OCI-LY7 (cell line): ENCODE data around the gene OARD1. TPM values are rescaled to one million over a fixed set of nuclear protein-coding genes. Genes with fewer than 3 reads are reported as not detected.
A peak's percentile ranks its signal among the peaks of the same experiment; 100 is the strongest.

Source experiments
- BruUV-seq: library from RNA; stranded (reverse); fragments of 400-500 nt; replicated peaks from 2 replicates; lab custom pipeline; 2021; lab: Mats Ljungman, UMichigan
- CTCF ChIA-PET: fragments of 300-600 bp; sonication (Branson Sonifier 250); formaldehyde crosslinking; loops from one replicate; lab custom pipeline; 2022; ENCODE audit warnings: antibody characterized with exemption; ENCODE audit not compliant: unreplicated experiment; lab: Charles Lee
- POLR2A ChIA-PET: fragments of 300-600 bp; sonication (Branson Sonifier 250); formaldehyde crosslinking; loops from one replicate; lab custom pipeline; 2022; ENCODE audit warnings: antibody characterized with exemption; lab: Charles Lee
- DNase-seq: peaks from one replicate; pipeline ENCODE4 v3.0.0-alpha.2; 2015; ENCODE audit warnings: low spot score
- H2AFZ ChIP-seq: fragments of 200-600 bp; sonication (generic), shearing (Covaris generic); 2 replicates; pipeline ENCODE4 v1.6.1; 2014; ENCODE audit warnings: mild to moderate bottlenecking, antibody characterized with exemption, low read length, moderate library complexity
- H3K27ac ChIP-seq: fragments of 200-600 bp; sonication (generic); 2 replicates; pipeline ENCODE4 v1.5.1; 2014; ENCODE audit warnings: mixed run types, low read depth, mild to moderate bottlenecking, moderate library complexity, low read length, inconsistent platforms; ENCODE audit not compliant: poor library complexity, severe bottlenecking
- H3K36me3 ChIP-seq: fragments of 200-600 bp; sonication (generic); 2 replicates; pipeline ENCODE4 v1.6.1; 2014; ENCODE audit warnings: mild to moderate bottlenecking, antibody characterized with exemption, low read length, moderate library complexity, mixed read lengths; ENCODE audit not compliant: insufficient read depth
- H3K4me1 ChIP-seq: fragments of 200-600 bp; sonication (generic); 2 replicates; pipeline ENCODE4 v1.5.1; 2014; ENCODE audit warnings: mild to moderate bottlenecking, low read length; ENCODE audit not compliant: insufficient read depth, poor library complexity, severe bottlenecking
- H3K4me2 ChIP-seq: fragments of 200-600 bp; sonication (generic); 2 replicates; pipeline ENCODE4 v1.6.1; 2014; ENCODE audit warnings: mild to moderate bottlenecking, low read length
- H3K4me3 ChIP-seq: fragments of 200-600 bp; sonication (generic); 2 replicates; pipeline ENCODE4 v1.5.1; 2014; ENCODE audit warnings: mild to moderate bottlenecking, low read depth, low read length; ENCODE audit not compliant: poor library complexity, severe bottlenecking
- H3K79me2 ChIP-seq: fragments of 200-600 bp; sonication (generic); 2 replicates; pipeline ENCODE4 v1.6.1; 2016; ENCODE audit warnings: low read depth, mild to moderate bottlenecking, low read length, moderate library complexity, mixed read lengths; ENCODE audit not compliant: insufficient read depth
- H3K9me2 ChIP-seq: fragments of 200-600 bp; sonication (generic); 2 replicates; pipeline ENCODE4 v1.6.1; 2016; ENCODE audit warnings: mild to moderate bottlenecking, low read length, mixed read lengths; ENCODE audit not compliant: insufficient read depth
- H3K9me3 ChIP-seq: fragments of 200-600 bp; sonication (generic); 2 replicates; pipeline ENCODE4 v1.6.1; 2014; ENCODE audit warnings: mild to moderate bottlenecking, mixed run types, low read length, mixed read lengths
- H4K20me1 ChIP-seq: fragments of 200-600 bp; sonication (generic); 2 replicates; pipeline ENCODE4 v1.6.1; 2014; ENCODE audit warnings: mild to moderate bottlenecking, antibody characterized with exemption, low read length, moderate library complexity, mixed read lengths; ENCODE audit not compliant: insufficient read depth
- EZH2phosphoT487 ChIP-seq: fragments of 200-600 bp; sonication (generic); IDR thresholded peaks from 2 replicates; pipeline ENCODE4 v1.6.1; 2018; ENCODE audit warnings: low read depth, borderline replicate concordance, mild to moderate bottlenecking, mixed run types, antibody characterized with exemption, low read length, moderate library complexity, mixed read lengths
- intact Hi-C: fragments of 100-400 bp; cut with micrococcal nuclease; formaldehyde crosslinking; loops from one replicate; pipeline ENCODE4 v1.10.0; 2022; ENCODE audit not compliant: unreplicated experiment
- total RNA-seq, 2 experiments: library from RNA; depleted of rRNA in 1 of 2; stranded (reverse); fragments of >200 nt in 1 of 2; shearing (Covaris generic) in 1 of 2; gene quantifications; 2 replicates each; pipeline ENCODE4 v1.2.3, GENCODE V29; 2014 to 2022
- TF ChIP-seq, protein P1 (sequence below): fragments of 200-600 bp; sonication (generic); conservative IDR thresholded peaks from 2 replicates; pipeline ENCODE4 v1.5.1; 2014; ENCODE audit warnings: mild to moderate bottlenecking, antibody characterized with exemption, low read length, moderate library complexity, mixed read lengths

Gene OARD1
- total RNA-seq, 2 experiments from 2014 or later, result 21.0 to 41.6 TPM

DNA sequence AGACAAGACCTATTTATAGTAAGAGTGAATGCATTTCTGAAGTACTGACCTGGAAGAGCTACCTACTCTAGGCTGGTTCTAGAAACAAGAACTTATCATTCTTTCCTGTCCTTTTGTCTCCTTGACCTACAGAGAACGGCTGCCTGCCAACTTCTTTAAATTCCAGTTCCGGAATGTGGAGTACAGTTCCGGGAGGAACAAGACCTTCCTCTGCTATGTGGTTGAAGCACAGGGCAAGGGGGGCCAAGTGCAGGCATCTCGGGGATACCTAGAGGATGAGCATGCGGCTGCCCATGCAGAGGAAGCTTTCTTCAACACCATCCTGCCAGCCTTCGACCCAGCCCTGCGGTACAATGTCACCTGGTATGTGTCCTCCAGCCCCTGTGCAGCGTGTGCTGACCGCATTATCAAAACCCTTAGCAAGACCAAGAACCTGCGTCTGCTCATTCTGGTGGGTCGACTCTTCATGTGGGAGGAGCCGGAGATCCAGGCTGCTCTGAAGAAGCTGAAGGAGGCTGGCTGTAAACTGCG lies 10.9 kb downstream of the OARD1 start:
- ChIA-PET CTCF (no interaction called here), POLR2A (interaction anchor here (0.6 kb wide), 1 partner anchor 15 kb away, joined by 4 read pairs; no protein-coding TSS in a partner anchor)
- no peak overlapping the region for H3K4me2 ChIP-seq
- no peaks in the 10 kb centered on the region for H3K9me3 ChIP-seq
- intact Hi-C loops, result no loop called here
- peaks cover 6% of the 10 kb centered on the region for H3K4me1 ChIP-seq
- no TSS peak for BruUV-seq
- H3K4me3 ChIP-seq, result no peak overlapping the region
- no peak overlapping the region for H2AFZ ChIP-seq
- no peak for DNase-seq
- peaks cover 24% of the 10 kb centered on the region for H3K36me3 ChIP-seq
- no peak overlapping the region for H3K27ac ChIP-seq
- H3K9me2 ChIP-seq, result no peaks in the 10 kb centered on the region
- TF ChIP-seq EZH2phosphoT487, result no peak
- TF ChIP-seq, protein P1, sequence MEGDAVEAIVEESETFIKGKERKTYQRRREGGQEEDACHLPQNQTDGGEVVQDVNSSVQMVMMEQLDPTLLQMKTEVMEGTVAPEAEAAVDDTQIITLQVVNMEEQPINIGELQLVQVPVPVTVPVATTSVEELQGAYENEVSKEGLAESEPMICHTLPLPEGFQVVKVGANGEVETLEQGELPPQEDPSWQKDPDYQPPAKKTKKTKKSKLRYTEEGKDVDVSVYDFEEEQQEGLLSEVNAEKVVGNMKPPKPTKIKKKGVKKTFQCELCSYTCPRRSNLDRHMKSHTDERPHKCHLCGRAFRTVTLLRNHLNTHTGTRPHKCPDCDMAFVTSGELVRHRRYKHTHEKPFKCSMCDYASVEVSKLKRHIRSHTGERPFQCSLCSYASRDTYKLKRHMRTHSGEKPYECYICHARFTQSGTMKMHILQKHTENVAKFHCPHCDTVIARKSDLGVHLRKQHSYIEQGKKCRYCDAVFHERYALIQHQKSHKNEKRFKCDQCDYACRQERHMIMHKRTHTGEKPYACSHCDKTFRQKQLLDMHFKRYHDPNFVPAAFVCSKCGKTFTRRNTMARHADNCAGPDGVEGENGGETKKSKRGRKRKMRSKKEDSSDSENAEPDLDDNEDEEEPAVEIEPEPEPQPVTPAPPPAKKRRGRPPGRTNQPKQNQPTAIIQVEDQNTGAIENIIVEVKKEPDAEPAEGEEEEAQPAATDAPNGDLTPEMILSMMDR, result no peak
- H4K20me1 ChIP-seq, result 0 out of 2 replicates have a peak, but pooled peaks cover 2% of the 10 kb centered on the region
- no peaks in the 10 kb centered on the region for H3K79me2 ChIP-seq

DNA sequence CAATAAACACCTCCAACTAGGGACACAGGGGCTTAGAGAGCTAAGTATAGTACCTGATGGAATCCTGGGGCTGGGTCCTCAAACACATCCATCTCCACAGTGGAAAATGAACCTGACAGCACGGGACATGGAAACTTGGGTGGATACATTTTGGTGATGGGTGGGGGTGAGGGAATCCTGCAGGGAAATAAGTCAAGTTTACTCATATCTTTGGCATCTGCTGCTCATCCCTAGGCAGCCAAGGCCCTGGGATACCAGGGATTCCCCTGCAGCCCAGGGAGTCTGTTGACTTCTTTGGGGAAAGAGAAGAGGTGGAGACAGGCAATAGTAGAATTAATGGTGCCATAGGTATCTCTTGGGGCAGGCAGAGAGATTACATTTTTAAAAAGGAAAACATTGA lies 12.6 kb downstream of the OARD1 start:
- no peaks in the 10 kb centered on the region for H4K20me1 ChIP-seq
- H3K4me3 ChIP-seq, result no peak overlapping the region
- H3K27ac ChIP-seq, result no peak overlapping the region
- CTCF ChIA-PET, result no interaction called here
- POLR2A ChIA-PET, result no interaction called here
- H3K79me2 ChIP-seq, result no peaks in the 10 kb centered on the region
- BruUV-seq, result no TSS peak
- peaks cover 7% of the 10 kb centered on the region for H3K36me3 ChIP-seq
- no peak for TF ChIP-seq EZH2phosphoT487
- TF ChIP-seq, protein P1, result no peak
- H3K4me1 ChIP-seq, result peaks cover 18% of the 10 kb centered on the region
- intact Hi-C loops, result no loop called here
- no peaks in the 10 kb centered on the region for H3K9me3 ChIP-seq
- no peak overlapping the region for H3K4me2 ChIP-seq
- no peak for DNase-seq
- no peaks in the 10 kb centered on the region for H3K9me2 ChIP-seq
- no peak overlapping the region for H2AFZ ChIP-seq

DNA sequence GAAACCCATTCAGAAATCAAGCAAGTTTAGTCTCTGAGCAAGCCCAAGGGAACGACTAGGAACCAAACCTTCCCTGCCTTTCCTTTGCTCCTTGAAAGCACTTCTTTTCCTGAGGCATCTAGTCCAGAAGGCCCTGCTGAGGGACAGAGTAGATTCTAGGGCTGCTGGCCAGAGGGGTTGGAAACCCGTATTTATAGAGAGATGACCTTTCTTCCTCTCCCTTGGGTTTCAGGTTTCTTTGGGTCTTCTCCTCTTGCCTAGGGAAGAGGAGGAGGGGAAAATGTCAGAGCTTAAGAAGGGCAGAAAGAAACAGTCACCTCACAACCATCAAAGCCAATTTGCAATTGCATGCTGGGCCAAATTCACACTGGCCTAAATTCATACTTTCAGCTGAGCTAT lies 13.4 kb downstream of the OARD1 start:
- Histone ChIP-seq H3K4me3 (no peak overlapping the region), H2AFZ (no peak overlapping the region), H3K4me2 (no peak overlapping the region), H3K27ac (no peak overlapping the region), H3K9me2 (no peaks in the 10 kb centered on the region), H3K36me3 (peaks cover under 1% of the 10 kb centered on the region; the same call in 1 of the 2 replicates), H3K9me3 (no peaks in the 10 kb centered on the region), H3K79me2 (no peaks in the 10 kb centered on the region), H3K4me1 (peaks cover 23% of the 10 kb centered on the region), H4K20me1 (no peaks in the 10 kb centered on the region)
- TF ChIP-seq, protein P1, result 0 out of 2 replicates have a peak, but pooled peaks have one; percentile 0
- TF ChIP-seq EZH2phosphoT487, result no peak
- no TSS peak for BruUV-seq
- ChIA-PET POLR2A (no interaction called here), CTCF (interaction anchor here (0.6 kb wide), 1 partner anchor 224 kb away, joined by 4 read pairs; no protein-coding TSS in a partner anchor)
- intact Hi-C loops, result no loop called here
- no peak for DNase-seq
